ENCODE data around the gene SLC39A11. TPM values are rescaled to one million over a fixed set of nuclear protein-coding genes. Genes with fewer than 3 reads are reported as not detected.

The SLC39A11 gene
- total RNA-seq, 4 donors from 2014 or later = 23.0 to 30.9 (median 27.6) TPM

DNA sequence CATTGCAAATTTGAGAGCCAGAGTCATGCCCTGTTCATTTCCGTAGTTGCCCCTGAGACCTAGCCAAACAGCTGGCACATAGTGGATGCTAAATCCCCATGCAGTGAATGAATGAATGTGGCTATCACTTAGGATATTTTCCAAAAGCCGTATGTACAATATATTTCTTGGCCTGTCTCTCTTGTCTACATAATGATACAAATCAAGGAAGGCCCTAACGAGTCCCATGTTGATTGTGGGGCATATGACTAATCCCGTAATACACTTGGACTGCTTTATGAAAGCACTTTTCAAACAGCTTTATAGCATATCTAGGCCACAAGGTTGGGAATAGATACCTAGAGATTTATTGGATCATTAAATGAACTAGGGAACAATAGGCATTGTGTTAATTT, 478.0 kb downstream of the SLC39A11 start:
- peak overlapping the region; percentile 51 to 66 (median 58) for H3K27ac ChIP-seq
- intact Hi-C loops (cut with DNase I) = no loop called here
- no peak overlapping the region for H3K4me3 ChIP-seq
- TF ChIP-seq, protein P1, sequence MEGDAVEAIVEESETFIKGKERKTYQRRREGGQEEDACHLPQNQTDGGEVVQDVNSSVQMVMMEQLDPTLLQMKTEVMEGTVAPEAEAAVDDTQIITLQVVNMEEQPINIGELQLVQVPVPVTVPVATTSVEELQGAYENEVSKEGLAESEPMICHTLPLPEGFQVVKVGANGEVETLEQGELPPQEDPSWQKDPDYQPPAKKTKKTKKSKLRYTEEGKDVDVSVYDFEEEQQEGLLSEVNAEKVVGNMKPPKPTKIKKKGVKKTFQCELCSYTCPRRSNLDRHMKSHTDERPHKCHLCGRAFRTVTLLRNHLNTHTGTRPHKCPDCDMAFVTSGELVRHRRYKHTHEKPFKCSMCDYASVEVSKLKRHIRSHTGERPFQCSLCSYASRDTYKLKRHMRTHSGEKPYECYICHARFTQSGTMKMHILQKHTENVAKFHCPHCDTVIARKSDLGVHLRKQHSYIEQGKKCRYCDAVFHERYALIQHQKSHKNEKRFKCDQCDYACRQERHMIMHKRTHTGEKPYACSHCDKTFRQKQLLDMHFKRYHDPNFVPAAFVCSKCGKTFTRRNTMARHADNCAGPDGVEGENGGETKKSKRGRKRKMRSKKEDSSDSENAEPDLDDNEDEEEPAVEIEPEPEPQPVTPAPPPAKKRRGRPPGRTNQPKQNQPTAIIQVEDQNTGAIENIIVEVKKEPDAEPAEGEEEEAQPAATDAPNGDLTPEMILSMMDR (IDR thresholded peaks at IDR 0.05) = no peak
- H3K4me1 ChIP-seq = peaks cover 0 to 59% (median 26%) of the 10 kb centered on the region in 3 donors
- H3K9me3 ChIP-seq = no peaks in the 10 kb centered on the region
- DNase-seq = no peak
- WGBS, 2 donors = 34 to 41% methylated on average over 3 to 4 of the region's 4 CpGs
- H3K36me3 ChIP-seq = no peaks in the 10 kb centered on the region
- H3K27me3 ChIP-seq = peaks cover 0 to 30% (median 0%) of the 10 kb centered on the region in 4 donors

DNA sequence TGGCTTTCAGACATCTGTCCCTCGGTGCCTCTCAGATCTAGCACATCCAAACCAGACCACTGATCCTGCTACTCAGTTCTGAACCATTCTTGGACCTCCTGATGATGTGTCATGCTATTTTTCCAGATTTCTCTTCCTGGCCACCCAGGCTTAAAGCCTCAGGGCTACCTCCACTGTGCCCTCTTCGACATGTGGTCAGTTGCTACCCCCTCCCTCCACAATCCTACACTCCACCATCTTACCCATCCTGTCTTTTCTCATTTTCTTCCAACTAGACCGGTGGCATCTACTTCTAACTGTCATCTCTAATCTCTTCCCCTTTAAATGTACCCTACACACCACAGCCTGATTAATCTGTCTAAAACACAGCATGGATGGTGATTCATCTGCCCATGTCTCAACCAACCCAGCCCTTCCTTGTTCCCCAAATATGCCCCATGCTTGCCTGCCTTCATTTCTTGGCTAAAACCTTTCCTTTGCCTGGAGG, 478.6 kb downstream of the SLC39A11 start:
- Histone ChIP-seq H3K36me3 (no peaks in the 10 kb centered on the region), H3K27ac (peak overlapping the region; percentile 51 to 66 (median 58)), H3K9me3 (no peaks in the 10 kb centered on the region), H3K27me3 (peaks cover 0 to 30% (median 0%) of the 10 kb centered on the region in 4 donors), H3K4me3 (no peak overlapping the region), H3K4me1 (peaks cover 0 to 63% (median 26%) of the 10 kb centered on the region in 3 donors)
- no peak for TF ChIP-seq POLR2A (IDR thresholded peaks at IDR 0.05)
- TF ChIP-seq, protein P1 (IDR thresholded peaks at IDR 0.05) = no peak
- intact Hi-C loops (cut with DNase I) = no loop called here
- no peak for DNase-seq
- WGBS, 2 donors = 35 to 43% methylated on average over 3 of the region's 3 CpGs

DNA sequence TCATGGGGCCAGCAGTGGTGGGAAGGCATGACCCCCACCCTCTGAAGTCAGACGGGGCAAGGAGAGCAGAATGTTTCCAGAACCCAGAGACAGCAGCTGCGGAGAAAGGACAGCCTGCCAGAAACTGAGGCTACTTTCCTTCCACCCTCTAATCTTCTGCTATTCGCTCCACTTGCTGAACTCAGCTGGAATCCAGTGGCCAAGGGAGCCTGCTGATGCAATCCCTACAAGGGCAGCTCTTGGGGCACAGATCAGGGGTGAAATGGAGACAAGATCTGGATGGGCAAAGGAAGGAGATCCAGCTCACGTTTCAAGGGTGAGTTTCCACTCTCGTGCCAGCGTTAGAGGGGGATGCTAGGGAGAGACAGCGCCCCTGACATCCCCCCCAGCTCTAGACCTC, 479.1 kb downstream of the SLC39A11 start:
- no peak for TF ChIP-seq POLR2A (IDR thresholded peaks at IDR 0.05)
- TF ChIP-seq, protein P1 (IDR thresholded peaks at IDR 0.05) = no peak
- Histone ChIP-seq H3K36me3 (no peaks in the 10 kb centered on the region), H3K4me3 (no peak overlapping the region), H3K9me3 (no peaks in the 10 kb centered on the region), H3K27me3 (peaks cover 0 to 30% (median 0%) of the 10 kb centered on the region in 4 donors), H3K27ac (peak overlapping the region; percentile 51 to 66 (median 58)), H3K4me1 (peaks cover 0 to 62% (median 26%) of the 10 kb centered on the region in 3 donors)
- no peak for DNase-seq
- intact Hi-C loops (cut with DNase I) = no loop called here
- 67 to 69% methylated on average over 6 to 7 of the region's 7 CpGs for WGBS, 2 donors

DNA sequence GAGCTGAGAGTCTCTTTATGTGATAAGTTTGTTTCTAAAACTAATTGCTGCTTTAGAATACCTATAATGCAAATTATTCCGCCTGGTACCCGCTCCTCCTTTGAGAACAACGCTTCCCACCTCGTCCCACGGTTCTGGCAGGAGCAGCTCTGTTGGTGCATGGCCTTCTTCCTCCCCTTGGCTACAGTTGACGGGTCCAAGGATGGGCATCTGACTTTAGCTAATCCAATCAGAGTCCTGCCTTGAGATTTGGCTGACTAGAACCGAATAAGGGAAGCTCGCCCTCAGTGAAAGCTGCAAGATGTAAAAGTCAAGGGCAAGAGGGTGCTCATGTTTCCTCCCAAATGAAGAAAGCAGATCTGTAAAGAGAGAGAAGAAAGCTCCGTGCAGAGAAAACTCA, 481.3 kb downstream of the SLC39A11 start:
- 74 to 78% methylated on average over 9 of the region's 9 CpGs for WGBS, 2 donors
- H3K9me3 ChIP-seq = no peaks in the 10 kb centered on the region
- TF ChIP-seq, protein P1 (IDR thresholded peaks at IDR 0.05) = no peak
- no peak for TF ChIP-seq POLR2A (IDR thresholded peaks at IDR 0.05)
- no peak for DNase-seq
- H3K4me1 ChIP-seq = peaks cover 0 to 48% (median 22%) of the 10 kb centered on the region in 3 donors
- no peak overlapping the region for H3K27ac ChIP-seq
- no peaks in the 10 kb centered on the region for H3K36me3 ChIP-seq
- peaks cover 0 to 22% (median 0%) of the 10 kb centered on the region in 4 donors for H3K27me3 ChIP-seq
- intact Hi-C loops (cut with DNase I) = no loop called here
- no peak overlapping the region for H3K4me3 ChIP-seq

DNA sequence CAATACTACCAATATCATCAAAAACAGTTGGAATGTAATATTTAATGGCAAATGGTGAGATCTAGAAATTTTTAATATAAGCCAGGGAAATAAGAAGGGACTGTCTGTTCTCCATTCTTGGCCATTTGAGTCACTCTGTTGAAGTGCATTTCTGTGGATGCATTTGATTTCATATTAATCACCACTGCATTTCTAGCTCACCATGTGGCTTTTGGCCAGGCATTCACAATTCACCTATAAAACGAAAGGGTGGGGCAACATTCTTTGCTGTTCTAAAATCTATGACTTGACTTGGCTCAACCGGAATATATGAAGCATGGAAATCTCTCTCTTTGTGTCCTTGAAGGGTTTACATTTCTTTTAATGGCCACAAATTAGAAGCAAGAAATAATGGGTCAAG, 483.0 kb downstream of the SLC39A11 start:
- TF ChIP-seq, protein P1 (IDR thresholded peaks at IDR 0.05) = no peak
- TF ChIP-seq POLR2A (IDR thresholded peaks at IDR 0.05) = no peak
- no peak for DNase-seq
- Histone ChIP-seq H3K27me3 (peaks cover 0 to 21% (median 0%) of the 10 kb centered on the region in 4 donors), H3K27ac (peak overlapping the region; percentile 47 to 78 (median 62)), H3K36me3 (no peaks in the 10 kb centered on the region), H3K4me1 (peaks cover 5 to 44% (median 18%) of the 10 kb centered on the region in 3 donors), H3K9me3 (no peaks in the 10 kb centered on the region), H3K4me3 (no peak overlapping the region)
- intact Hi-C loops (cut with DNase I) = no loop called here
- WGBS, 2 donors = 26 to 39% methylated on average over 2 of the region's 2 CpGs

All from esophagus squamous epithelium (tissue), 5 donors.